Neural cell (in vitro differentiated cells): ENCODE measurements around the gene BLOC1S5.

ENCODE experiments used
- CTCF ChIP-seq: fragments of 450-650 bp; IDR thresholded peaks from 2 replicates; pipeline ENCODE4 v1.5.1; 2014; ENCODE audit warnings: antibody characterized with exemption, mild to moderate bottlenecking, moderate library complexity; ENCODE audit not compliant: poor library complexity, severe bottlenecking
- EZH2 ChIP-seq: fragments of 200-600, 300-800 bp; shearing (Covaris generic), sonication (generic); IDR thresholded peaks from 2 replicates; pipeline ENCODE4 v1.6.1; 2014; ENCODE audit warnings: antibody characterized with exemption, low read length, borderline replicate concordance, mild to moderate bottlenecking; ENCODE audit not compliant: insufficient read depth, poor library complexity, severe bottlenecking
- TF ChIP-seq, protein P1 (sequence below): IDR thresholded peaks from 2 replicates; pipeline ENCODE4 v1.6.1; 2012; ENCODE audit warnings: borderline replicate concordance

GRCh38 chr6:8029243-8029870, 34.8 kb downstream of the BLOC1S5 start:
- TF ChIP-seq, protein P1, sequence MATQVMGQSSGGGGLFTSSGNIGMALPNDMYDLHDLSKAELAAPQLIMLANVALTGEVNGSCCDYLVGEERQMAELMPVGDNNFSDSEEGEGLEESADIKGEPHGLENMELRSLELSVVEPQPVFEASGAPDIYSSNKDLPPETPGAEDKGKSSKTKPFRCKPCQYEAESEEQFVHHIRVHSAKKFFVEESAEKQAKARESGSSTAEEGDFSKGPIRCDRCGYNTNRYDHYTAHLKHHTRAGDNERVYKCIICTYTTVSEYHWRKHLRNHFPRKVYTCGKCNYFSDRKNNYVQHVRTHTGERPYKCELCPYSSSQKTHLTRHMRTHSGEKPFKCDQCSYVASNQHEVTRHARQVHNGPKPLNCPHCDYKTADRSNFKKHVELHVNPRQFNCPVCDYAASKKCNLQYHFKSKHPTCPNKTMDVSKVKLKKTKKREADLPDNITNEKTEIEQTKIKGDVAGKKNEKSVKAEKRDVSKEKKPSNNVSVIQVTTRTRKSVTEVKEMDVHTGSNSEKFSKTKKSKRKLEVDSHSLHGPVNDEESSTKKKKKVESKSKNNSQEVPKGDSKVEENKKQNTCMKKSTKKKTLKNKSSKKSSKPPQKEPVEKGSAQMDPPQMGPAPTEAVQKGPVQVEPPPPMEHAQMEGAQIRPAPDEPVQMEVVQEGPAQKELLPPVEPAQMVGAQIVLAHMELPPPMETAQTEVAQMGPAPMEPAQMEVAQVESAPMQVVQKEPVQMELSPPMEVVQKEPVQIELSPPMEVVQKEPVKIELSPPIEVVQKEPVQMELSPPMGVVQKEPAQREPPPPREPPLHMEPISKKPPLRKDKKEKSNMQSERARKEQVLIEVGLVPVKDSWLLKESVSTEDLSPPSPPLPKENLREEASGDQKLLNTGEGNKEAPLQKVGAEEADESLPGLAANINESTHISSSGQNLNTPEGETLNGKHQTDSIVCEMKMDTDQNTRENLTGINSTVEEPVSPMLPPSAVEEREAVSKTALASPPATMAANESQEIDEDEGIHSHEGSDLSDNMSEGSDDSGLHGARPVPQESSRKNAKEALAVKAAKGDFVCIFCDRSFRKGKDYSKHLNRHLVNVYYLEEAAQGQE = no peak
- TF ChIP-seq CTCF (no peak), EZH2 (no peak)
